GM12864 (cell line): ENCODE data around the gene TAS2R41.

Experiments used
- DNase-seq: peaks from one replicate; pipeline ENCODE4 v3.0.0-alpha.2; 2011; ENCODE audit warnings: low read depth
- H3K4me3 ChIP-seq: 2 replicates; pipeline ENCODE4 v1.5.1; 2011; ENCODE audit warnings: mild to moderate bottlenecking, low read depth, low read length, control low read depth
- TF ChIP-seq, protein P1 (sequence below): IDR thresholded peaks from 2 replicates; pipeline ENCODE4 v1.5.1; 2011; ENCODE audit warnings: low read depth, mild to moderate bottlenecking, moderate library complexity, low read length, control low read depth, inconsistent platforms; ENCODE audit errors: missing control alignments

Gene TAS2R41

DNA sequence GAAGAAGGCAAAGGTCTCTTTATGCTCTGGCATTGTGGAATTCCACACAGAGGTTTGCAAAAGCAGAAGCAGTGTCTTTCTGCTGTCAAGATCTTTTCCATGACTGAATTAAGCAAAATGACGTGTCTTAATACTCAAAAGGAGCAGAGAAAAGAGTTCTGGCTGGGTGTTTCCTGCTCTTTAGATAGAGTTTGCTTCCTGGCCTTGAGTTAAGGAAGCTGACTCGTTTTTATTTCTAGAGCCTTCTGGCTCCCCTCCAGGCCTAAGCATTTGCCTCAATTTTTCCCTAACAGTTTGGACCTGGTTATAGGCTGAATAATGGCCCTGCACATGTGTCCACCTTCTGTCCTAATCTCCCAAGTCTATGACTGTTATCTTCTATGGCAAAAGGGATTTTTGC lies 21.6 kb downstream of the TAS2R41 start:
- TF ChIP-seq, protein P1, sequence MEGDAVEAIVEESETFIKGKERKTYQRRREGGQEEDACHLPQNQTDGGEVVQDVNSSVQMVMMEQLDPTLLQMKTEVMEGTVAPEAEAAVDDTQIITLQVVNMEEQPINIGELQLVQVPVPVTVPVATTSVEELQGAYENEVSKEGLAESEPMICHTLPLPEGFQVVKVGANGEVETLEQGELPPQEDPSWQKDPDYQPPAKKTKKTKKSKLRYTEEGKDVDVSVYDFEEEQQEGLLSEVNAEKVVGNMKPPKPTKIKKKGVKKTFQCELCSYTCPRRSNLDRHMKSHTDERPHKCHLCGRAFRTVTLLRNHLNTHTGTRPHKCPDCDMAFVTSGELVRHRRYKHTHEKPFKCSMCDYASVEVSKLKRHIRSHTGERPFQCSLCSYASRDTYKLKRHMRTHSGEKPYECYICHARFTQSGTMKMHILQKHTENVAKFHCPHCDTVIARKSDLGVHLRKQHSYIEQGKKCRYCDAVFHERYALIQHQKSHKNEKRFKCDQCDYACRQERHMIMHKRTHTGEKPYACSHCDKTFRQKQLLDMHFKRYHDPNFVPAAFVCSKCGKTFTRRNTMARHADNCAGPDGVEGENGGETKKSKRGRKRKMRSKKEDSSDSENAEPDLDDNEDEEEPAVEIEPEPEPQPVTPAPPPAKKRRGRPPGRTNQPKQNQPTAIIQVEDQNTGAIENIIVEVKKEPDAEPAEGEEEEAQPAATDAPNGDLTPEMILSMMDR = no peak
- DNase-seq = no peak
- no peak overlapping the region for H3K4me3 ChIP-seq

DNA sequence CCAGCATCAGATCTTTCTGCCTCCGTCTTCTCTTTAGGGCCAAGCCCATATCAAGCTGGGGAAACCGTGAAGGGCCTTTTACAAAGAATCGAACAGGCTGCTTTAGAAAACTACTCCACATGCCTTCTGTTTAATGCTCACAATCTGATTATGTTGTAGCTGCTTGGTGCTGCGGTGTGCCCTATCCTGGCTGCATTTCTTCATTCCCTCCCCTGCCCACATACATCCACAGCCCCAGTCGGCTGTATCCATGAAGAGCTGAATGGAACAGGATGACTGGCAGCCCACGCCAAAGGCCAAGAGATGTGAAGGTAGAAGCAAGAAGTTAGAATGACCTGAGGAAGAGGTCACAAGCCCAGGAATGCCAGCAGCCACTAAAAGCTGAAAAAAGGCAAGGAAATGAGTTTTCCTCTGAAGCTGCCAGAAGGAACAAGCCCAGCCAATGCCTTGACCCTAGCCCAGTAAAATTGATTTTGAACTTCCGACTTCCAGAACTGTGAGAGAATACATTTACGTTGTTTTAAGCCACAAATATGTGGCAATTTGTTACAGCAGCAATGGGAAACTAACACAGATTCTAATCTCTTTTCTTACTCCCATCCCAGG lies 22.2 kb downstream of the TAS2R41 start:
- DNase-seq = no peak
- TF ChIP-seq, protein P1 = no peak
- H3K4me3 ChIP-seq = no peak overlapping the region

DNA sequence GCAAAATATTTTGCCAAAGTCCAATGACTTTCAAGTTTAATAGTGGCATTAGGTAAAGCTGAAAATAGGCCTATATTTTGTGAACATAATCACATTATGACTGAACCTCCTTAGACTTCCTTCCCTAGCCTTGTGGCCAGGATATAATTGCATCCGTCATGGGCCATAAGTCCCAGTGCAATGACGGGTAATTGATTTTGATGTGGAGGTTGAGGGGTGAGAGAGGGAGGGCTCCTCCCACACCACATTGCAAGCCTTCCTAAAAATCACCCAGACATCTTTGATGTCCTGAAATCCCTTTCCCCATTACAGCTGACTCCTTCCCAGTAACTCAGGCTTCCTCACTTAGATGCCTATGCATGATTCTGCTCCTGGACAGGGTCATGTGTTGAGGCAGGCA lies 25.6 kb downstream of the TAS2R41 start:
- no peak overlapping the region for H3K4me3 ChIP-seq
- TF ChIP-seq, protein P1 = no peak
- no peak for DNase-seq

DNA sequence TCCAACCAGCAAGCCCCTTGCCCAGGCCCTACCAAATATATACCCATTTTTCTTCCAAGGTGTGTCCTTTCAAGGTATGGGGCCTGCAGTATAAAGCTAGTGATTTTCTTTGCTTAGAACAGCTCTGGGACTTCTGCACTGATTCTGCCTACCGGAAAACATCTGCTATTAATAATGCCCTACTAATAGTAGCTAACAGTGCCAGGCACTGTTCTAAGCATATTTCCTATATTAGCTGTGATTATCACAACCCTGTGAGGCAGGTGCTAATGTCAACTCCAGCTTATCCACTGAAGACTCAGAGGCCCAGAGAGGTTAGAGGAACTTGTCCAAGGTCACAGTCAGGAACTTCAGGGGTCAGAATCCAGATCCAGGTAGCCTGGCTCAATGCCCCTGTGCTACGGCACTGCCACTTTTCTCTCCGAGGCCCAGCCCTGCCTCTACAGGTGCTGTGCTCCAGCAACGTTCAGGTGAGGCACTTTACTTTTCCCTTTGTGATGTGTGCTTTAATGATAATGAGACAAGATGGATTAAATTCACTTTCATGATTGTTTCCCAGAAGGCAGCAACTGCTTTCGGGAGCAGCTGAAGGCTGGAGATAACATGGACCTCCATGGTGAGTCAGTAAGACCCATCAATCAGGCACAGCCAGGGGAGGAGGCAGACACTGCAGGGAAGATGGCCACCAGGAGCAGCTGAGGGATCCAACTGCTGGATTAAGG lies 26.7 kb downstream of the TAS2R41 start:
- TF ChIP-seq, protein P1 = no peak
- DNase-seq = no peak
- no peak overlapping the region for H3K4me3 ChIP-seq

DNA sequence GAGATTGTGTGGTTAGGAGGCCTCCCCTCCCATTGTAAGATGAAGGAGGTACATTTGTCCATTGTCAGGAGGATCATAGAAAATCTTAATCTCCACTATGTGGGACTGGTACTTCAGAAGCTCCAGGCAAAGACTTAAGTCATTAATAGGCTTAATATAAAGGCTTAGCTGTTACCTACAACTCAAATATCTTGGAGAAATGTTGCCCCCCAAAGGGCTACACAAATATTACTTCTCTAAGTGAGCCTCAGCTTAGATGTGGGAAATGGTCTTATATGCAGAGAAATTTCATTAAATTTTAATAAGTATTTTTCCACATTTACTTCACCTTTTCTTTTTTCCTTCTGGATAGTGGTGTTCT lies 27.2 kb downstream of the TAS2R41 start:
- H3K4me3 ChIP-seq = no peak overlapping the region
- no peak for DNase-seq
- TF ChIP-seq, protein P1 = no peak

DNA sequence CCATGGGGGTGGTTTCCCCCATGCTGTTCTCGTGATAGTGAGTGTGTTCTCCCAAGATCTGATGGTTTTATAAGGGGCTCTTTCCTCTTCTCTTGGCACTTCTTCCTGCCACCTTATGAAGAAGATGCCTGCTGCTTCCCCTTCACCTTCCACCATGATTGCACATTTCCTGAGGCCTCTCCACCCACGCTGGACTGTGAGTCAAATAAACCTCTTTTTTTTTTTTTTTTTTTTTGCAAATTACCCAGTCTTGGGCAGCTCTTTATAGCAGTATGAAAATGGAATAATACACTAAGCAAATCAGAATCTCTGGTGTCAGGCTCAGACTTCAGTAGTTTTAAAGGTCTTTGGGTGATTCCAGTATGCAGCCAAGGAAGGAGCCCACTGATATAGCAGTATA lies 28.2 kb downstream of the TAS2R41 start:
- H3K4me3 ChIP-seq = no peak overlapping the region
- no peak for DNase-seq
- TF ChIP-seq, protein P1 = no peak

DNA sequence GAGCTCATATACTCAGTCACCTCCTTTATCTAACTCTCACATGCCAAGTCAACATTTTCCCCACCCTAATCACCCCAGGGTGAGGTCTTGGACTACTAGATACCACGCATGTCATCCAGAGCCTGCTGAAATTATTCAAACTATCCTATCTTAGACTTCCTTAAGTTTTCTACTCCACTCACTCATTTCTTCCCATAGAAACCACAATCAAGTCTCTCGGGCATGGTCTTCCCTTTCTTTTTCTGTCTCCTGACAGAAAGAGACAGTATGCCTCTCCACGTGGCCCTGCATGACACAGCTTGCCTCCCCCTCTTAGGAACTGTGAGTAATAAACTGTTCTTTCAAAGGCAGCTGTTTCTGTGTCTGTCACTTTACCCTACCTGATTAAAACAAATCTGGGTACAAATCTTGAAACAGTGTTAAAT lies 29.4 kb downstream of the TAS2R41 start:
- DNase-seq = no peak
- TF ChIP-seq, protein P1 = no peak
- H3K4me3 ChIP-seq = no peak overlapping the region
